GM12892 (cell line): ENCODE data around the gene SLC12A1.

Experiments
- POLR2A ChIP-seq: IDR thresholded peaks from 2 replicates; pipeline ENCODE4 v1.6.1; 2011; ENCODE audit warnings: low read depth, low read length, control low read depth
- POLR2AphosphoS5 ChIP-seq: IDR thresholded peaks from 2 replicates; pipeline ENCODE4 v1.6.1; 2011; ENCODE audit warnings: low read depth, low read length, control low read depth

GRCh38 chr15:48222627-48223026 lies 16.5 kb downstream of the SLC12A1 start:
- no peak for TF ChIP-seq POLR2A
- no peak for TF ChIP-seq POLR2AphosphoS5
